HepG2 (cell line): Measurements from ENCODE around the gene ATAD3A. TPM values are rescaled to one million over a fixed set of nuclear protein-coding genes. Genes with fewer than 3 reads are reported as not detected.

ENCODE experiments used
- CCDC6 ChIP-seq: sonication (generic); formaldehyde crosslinking; IDR thresholded peaks from 2 replicates; pipeline ENCODE4 v1.8.1; 2022; ENCODE audit warnings: mild to moderate bottlenecking, missing genetic modification reagents, moderate library complexity
- CHCHD3 ChIP-seq: sonication (generic); formaldehyde crosslinking; IDR thresholded peaks from 2 replicates; pipeline ENCODE4 v1.8.0; 2022; ENCODE audit warnings: mild to moderate bottlenecking, missing genetic modification reagents, moderate library complexity
- CREM ChIP-seq, 2 experiments: sonication (generic) in 1 of 2; formaldehyde crosslinking in 1 of 2; IDR thresholded peaks; 2 replicates each; pipeline versions ENCODE4 v1.4.0 to v1.6.1; 2016 to 2020; ENCODE audit warnings: antibody characterized with exemption in 1 of 2, mild to moderate bottlenecking in 1 of 2, missing genetic modification reagents in 1 of 2
- FOXM1 ChIP-seq: sonication (generic); formaldehyde crosslinking; IDR thresholded peaks from 2 replicates; pipeline ENCODE4 v1.5.0; 2020; ENCODE audit warnings: missing genetic modification reagents
- GTF3A ChIP-seq: sonication (generic); formaldehyde crosslinking; conservative IDR thresholded peaks from 2 replicates; pipeline ENCODE4 v1.4.0; 2020; ENCODE audit warnings: mild to moderate bottlenecking, missing genetic modification reagents
- HOXA7 ChIP-seq: sonication (generic); formaldehyde crosslinking; IDR thresholded peaks from 2 replicates; pipeline ENCODE4 v1.8.1; 2022; ENCODE audit warnings: mild to moderate bottlenecking, missing genetic modification reagents, moderate library complexity
- KLF6 ChIP-seq: IDR thresholded peaks from 2 replicates; pipeline ENCODE4 v1.8.0; 2016; ENCODE audit warnings: missing biosample characterization, missing genetic modification reagents
- NFYC ChIP-seq: IDR thresholded peaks from 2 replicates; pipeline ENCODE4 v1.6.1; 2016; ENCODE audit warnings: missing genetic modification reagents, missing compliant biosample characterization
- POLR2A ChIP-seq, 2 experiments: IDR thresholded peaks; 2 replicates each; pipeline ENCODE4 v1.6.1; 2011; ENCODE audit warnings: low read depth in 2 of 2, low read length in 2 of 2, mild to moderate bottlenecking in 1 of 2, moderate library complexity in 1 of 2; ENCODE audit not compliant: insufficient read depth in 1 of 2
- RBFOX2 ChIP-seq: fragments of 200-400 bp; formaldehyde crosslinking; IDR thresholded peaks from 2 replicates; pipeline ENCODE4 v1.6.1; 2017; ENCODE audit warnings: low read depth, mild to moderate bottlenecking, low read length
- RORA ChIP-seq: sonication (generic); formaldehyde crosslinking; IDR thresholded peaks from 2 replicates; pipeline ENCODE4 v1.5.0; 2020; ENCODE audit warnings: mild to moderate bottlenecking, missing genetic modification reagents, moderate library complexity
- SAFB2 ChIP-seq: sonication (generic); formaldehyde crosslinking; IDR thresholded peaks from 2 replicates; pipeline ENCODE4 v1.5.1; 2020; ENCODE audit warnings: missing genetic modification reagents, low read depth, mild to moderate bottlenecking, borderline replicate concordance
- SCMH1 ChIP-seq: sonication (generic); formaldehyde crosslinking; IDR thresholded peaks from 2 replicates; pipeline ENCODE4 v1.9.0; 2021; ENCODE audit warnings: missing genetic modification reagents, mild to moderate bottlenecking, borderline replicate concordance
- SOX5 ChIP-seq: IDR thresholded peaks from 2 replicates; pipeline ENCODE4 v1.6.1; 2016; ENCODE audit warnings: borderline replicate concordance
- THAP11 ChIP-seq: IDR thresholded peaks from 2 replicates; pipeline ENCODE4 v1.6.1; 2016; ENCODE audit warnings: missing biosample characterization, missing genetic modification reagents
- XBP1 ChIP-seq: sonication (generic); formaldehyde crosslinking; IDR thresholded peaks from 2 replicates; pipeline ENCODE4 v1.5.0; 2020; ENCODE audit warnings: missing genetic modification reagents
- ZNF335 ChIP-seq: sonication (generic); formaldehyde crosslinking; IDR thresholded peaks from 2 replicates; pipeline ENCODE4 v1.4.0; 2020; ENCODE audit warnings: missing genetic modification reagents
- ZNF616 ChIP-seq: sonication (generic); formaldehyde crosslinking; IDR thresholded peaks from 2 replicates; pipeline ENCODE4 v1.5.0; 2020; ENCODE audit warnings: low read depth, mild to moderate bottlenecking, missing genetic modification reagents
- polyA plus RNA-seq, 8 experiments: library from polyadenylated mRNA; depleted of rRNA in 3 of 8; stranded (reverse) in 7 of 8; unstranded in 1 of 8; fragments of >200 nt; fragmentation: Illumina TruSeq in 4 of 8; extraction: Trizol in 4 of 8; gene quantifications; 2 replicates each; pipeline versions ENCODE4 v1.2.1 to v1.2.3, GENCODE V29; 2011 to 2016; ENCODE audit warnings: low read depth in 4 of 8, missing spikeins in 1 of 8, mixed read lengths in 1 of 8; ENCODE audit not compliant: insufficient read depth in 1 of 8
- total RNA-seq, 5 experiments: library from RNA; depleted of rRNA; stranded (reverse); fragments of >200 nt; fragmentation: Illumina TruSeq; extraction: Trizol; gene quantifications; 2 replicates each; pipeline ENCODE4 v1.2.3, GENCODE V29; 2016; ENCODE audit warnings: low read depth in 1 of 5
- TF ChIP-seq, protein P1 (sequence below): sonication (generic); formaldehyde crosslinking; IDR thresholded peaks from 2 replicates; pipeline ENCODE4 v1.5.0; 2020; ENCODE audit warnings: mild to moderate bottlenecking, missing genetic modification reagents, borderline replicate concordance
- TF ChIP-seq, protein P2 (sequence below): sonication (generic); formaldehyde crosslinking; IDR thresholded peaks from 2 replicates; pipeline ENCODE4 v1.4.0; 2020; ENCODE audit warnings: missing genetic modification reagents

The ATAD3A gene
- total and polyA plus RNA-seq, 2 of the 13 experiments (the other 11 are each of a cell fraction or from before 2014, with no cell fraction given), result 10.6 to 49.0 TPM

DNA sequence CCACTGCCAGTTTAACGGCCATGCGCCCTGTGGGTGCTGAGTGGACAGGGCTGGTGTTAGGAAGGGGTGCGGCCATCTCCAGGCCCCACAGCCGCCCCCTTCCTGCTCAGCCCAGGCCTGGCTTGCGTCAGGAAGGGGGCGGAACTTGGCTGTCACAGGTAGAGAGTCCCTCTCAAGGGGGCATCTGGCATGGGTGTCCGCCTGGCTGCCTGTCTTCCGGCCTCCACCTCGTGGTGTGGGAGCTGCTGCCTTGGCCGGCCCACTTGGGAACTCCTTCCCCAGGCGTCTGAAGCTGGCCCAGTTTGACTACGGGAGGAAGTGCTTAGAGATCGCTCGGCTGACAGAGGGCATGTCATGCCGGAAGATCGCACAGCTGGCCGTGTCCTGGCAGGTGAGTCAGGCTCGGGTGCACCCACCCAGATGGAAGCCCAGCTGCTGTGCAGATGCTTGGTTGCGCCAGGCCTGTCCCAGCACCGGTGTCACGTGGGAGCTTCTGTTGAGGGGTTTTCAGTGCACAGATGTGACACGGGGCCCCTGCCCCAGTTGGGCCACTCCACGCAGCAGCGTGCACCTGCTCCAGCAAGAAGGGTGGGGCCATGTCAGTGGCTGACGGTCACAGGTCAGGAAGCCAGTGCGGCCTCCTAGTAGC is 49.5 kb upstream of the ATAD3A start (continued):
- TF ChIP-seq, protein P1, sequence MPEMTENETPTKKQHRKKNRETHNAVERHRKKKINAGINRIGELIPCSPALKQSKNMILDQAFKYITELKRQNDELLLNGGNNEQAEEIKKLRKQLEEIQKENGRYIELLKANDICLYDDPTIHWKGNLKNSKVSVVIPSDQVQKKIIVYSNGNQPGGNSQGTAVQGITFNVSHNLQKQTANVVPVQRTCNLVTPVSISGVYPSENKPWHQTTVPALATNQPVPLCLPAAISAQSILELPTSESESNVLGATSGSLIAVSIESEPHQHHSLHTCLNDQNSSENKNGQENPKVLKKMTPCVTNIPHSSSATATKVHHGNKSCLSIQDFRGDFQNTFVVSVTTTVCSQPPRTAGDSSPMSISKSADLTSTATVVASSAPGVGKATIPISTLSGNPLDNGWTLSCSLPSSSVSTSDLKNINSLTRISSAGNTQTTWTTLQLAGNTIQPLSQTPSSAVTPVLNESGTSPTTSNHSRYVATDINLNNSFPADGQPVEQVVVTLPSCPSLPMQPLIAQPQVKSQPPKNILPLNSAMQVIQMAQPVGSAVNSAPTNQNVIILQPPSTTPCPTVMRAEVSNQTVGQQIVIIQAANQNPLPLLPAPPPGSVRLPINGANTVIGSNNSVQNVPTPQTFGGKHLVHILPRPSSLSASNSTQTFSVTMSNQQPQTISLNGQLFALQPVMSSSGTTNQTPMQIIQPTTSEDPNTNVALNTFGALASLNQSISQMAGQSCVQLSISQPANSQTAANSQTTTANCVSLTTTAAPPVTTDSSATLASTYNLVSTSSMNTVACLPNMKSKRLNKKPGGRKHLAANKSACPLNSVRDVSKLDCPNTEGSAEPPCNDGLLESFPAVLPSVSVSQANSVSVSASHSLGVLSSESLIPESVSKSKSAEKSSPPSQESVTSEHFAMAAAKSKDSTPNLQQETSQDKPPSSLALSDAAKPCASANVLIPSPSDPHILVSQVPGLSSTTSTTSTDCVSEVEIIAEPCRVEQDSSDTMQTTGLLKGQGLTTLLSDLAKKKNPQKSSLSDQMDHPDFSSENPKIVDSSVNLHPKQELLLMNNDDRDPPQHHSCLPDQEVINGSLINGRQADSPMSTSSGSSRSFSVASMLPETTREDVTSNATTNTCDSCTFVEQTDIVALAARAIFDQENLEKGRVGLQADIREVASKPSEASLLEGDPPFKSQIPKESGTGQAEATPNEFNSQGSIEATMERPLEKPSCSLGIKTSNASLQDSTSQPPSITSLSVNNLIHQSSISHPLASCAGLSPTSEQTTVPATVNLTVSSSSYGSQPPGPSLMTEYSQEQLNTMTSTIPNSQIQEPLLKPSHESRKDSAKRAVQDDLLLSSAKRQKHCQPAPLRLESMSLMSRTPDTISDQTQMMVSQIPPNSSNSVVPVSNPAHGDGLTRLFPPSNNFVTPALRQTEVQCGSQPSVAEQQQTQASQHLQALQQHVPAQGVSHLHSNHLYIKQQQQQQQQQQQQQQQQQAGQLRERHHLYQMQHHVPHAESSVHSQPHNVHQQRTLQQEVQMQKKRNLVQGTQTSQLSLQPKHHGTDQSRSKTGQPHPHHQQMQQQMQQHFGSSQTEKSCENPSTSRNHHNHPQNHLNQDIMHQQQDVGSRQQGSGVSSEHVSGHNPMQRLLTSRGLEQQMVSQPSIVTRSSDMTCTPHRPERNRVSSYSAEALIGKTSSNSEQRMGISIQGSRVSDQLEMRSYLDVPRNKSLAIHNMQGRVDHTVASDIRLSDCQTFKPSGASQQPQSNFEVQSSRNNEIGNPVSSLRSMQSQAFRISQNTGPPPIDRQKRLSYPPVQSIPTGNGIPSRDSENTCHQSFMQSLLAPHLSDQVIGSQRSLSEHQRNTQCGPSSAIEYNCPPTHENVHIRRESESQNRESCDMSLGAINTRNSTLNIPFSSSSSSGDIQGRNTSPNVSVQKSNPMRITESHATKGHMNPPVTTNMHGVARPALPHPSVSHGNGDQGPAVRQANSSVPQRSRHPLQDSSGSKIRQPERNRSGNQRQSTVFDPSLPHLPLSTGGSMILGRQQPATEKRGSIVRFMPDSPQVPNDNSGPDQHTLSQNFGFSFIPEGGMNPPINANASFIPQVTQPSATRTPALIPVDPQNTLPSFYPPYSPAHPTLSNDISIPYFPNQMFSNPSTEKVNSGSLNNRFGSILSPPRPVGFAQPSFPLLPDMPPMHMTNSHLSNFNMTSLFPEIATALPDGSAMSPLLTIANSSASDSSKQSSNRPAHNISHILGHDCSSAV (CRISPR knock-in tag), result no peak
- no peak for TF ChIP-seq CREM (IDR thresholded peaks at IDR 0.05)
- TF ChIP-seq CREM (CRISPR knock-in tag; IDR thresholded peaks at IDR 0.05), result no peak
- 0 out of 2 replicates have a peak, but pooled peaks have one; percentile 21 for TF ChIP-seq NFYC (CRISPR knock-in tag)
- TF ChIP-seq RORA (CRISPR knock-in tag), result no peak
- peak; percentile 51; the same call in 1 of the 2 replicates for TF ChIP-seq THAP11 (CRISPR knock-in tag)
- TF ChIP-seq SAFB2, result no peak
- 0 out of 2 replicates have a peak, but pooled peaks have one; percentile 7 for TF ChIP-seq SOX5 (CRISPR knock-in tag)
- TF ChIP-seq CHCHD3 (CRISPR knock-in tag), result no peak
- TF ChIP-seq, protein P2, sequence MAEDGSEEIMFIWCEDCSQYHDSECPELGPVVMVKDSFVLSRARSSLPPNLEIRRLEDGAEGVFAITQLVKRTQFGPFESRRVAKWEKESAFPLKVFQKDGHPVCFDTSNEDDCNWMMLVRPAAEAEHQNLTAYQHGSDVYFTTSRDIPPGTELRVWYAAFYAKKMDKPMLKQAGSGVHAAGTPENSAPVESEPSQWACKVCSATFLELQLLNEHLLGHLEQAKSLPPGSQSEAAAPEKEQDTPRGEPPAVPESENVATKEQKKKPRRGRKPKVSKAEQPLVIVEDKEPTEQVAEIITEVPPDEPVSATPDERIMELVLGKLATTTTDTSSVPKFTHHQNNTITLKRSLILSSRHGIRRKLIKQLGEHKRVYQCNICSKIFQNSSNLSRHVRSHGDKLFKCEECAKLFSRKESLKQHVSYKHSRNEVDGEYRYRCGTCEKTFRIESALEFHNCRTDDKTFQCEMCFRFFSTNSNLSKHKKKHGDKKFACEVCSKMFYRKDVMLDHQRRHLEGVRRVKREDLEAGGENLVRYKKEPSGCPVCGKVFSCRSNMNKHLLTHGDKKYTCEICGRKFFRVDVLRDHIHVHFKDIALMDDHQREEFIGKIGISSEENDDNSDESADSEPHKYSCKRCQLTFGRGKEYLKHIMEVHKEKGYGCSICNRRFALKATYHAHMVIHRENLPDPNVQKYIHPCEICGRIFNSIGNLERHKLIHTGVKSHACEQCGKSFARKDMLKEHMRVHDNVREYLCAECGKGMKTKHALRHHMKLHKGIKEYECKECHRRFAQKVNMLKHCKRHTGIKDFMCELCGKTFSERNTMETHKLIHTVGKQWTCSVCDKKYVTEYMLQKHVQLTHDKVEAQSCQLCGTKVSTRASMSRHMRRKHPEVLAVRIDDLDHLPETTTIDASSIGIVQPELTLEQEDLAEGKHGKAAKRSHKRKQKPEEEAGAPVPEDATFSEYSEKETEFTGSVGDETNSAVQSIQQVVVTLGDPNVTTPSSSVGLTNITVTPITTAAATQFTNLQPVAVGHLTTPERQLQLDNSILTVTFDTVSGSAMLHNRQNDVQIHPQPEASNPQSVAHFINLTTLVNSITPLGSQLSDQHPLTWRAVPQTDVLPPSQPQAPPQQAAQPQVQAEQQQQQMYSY, result no peak
- no peak for TF ChIP-seq SCMH1 (CRISPR knock-in tag)
- peak; percentile 98 for TF ChIP-seq ZNF335
- no peak for TF ChIP-seq HOXA7 (CRISPR knock-in tag)
- no peak for TF ChIP-seq ZNF616 (CRISPR knock-in tag)
- no peak for TF ChIP-seq KLF6
- TF ChIP-seq POLR2A (IDR thresholded peaks at IDR 0.05; ENCODE audit: insufficient read depth in 1 of 2, low read depth in 2 of 2, low read length in 2 of 2), result peak in 1 of 2 experiments; percentile 40; a peak in 1 of 4 replicates
- TF ChIP-seq RBFOX2, result peak; percentile 46; the same call in 1 of the 2 replicates
- no peak for TF ChIP-seq CCDC6
- no peak for TF ChIP-seq FOXM1
- no peak for TF ChIP-seq GTF3A (CRISPR knock-in tag)
- no peak for TF ChIP-seq XBP1 (CRISPR knock-in tag)
